ENCODE results near the gene CDK5RAP2. TPM values are rescaled to one million over a fixed set of nuclear protein-coding genes. Genes with fewer than 3 reads are reported as not detected.

The CDK5RAP2 gene
- total and polyA plus RNA-seq, 10 of the 15 experiments (the other 5 are each of a cell fraction or from before 2014, with no cell fraction given): 16.2 to 53.5 (median 34.5) TPM

- no peak for DNase-seq (ENCODE audit: low read depth, low spot score)
- no TSS peak for BruUV-seq (replicated peaks)
- Histone ChIP-seq H4K20me1 (ENCODE audit: control insufficient read depth, insufficient read depth) (no peaks in the 10 kb centered on the region), H3K27me3 (replicated peaks in 1 of 2; ENCODE audit: control insufficient read depth in 2 of 2, insufficient read depth in 2 of 2, low read length in 1 of 2) (no peaks in the 10 kb centered on the region), H3K36me3 (ENCODE audit: control insufficient read depth in 2 of 2, insufficient read depth in 2 of 2, low read length in 1 of 2) (no peaks in the 10 kb centered on the region), H2AFZ (ENCODE audit: control insufficient read depth, low read depth, low read length) (no peak overlapping the region), H3K9ac (ENCODE audit: control insufficient read depth, insufficient read depth, low read length) (no peak overlapping the region), H3K79me2 (ENCODE audit: control insufficient read depth, insufficient read depth, low read length) (no peaks in the 10 kb centered on the region), H3K27ac (ENCODE audit: control insufficient read depth, insufficient read depth) (no peak overlapping the region), H3K4me2 (ENCODE audit: control insufficient read depth, insufficient read depth) (no peak overlapping the region), H3K9me3 (replicated peaks; ENCODE audit: control insufficient read depth, insufficient read depth, low read length) (no peaks in the 10 kb centered on the region; the same call in 2 of the 3 replicates), H3K4me1 (ENCODE audit: control insufficient read depth, insufficient read depth, low read length) (no peaks in the 10 kb centered on the region), H3K4me3 (no peak overlapping the region)
- SMC1A ChIA-PET (ENCODE audit: uncharacterized antibody, unreplicated experiment): no interaction called here
- CTCF ChIA-PET: no interaction called here
- no peak for FAIRE-seq
- in situ Hi-C loops (cut with MboI) (no loop called here), intact Hi-C loops (cut with micrococcal nuclease; ENCODE audit: unreplicated experiment) (no loop called here)
- WGBS (ENCODE audit: insufficient coverage, insufficient replicate concordance, low lambda C conversion rate, missing lambda C conversion rate): 17% methylated on average over 1 of the region's 1 CpG
- RAD21 ChIA-PET (ENCODE audit: unreplicated experiment): no interaction called here
- TF ChIP-seq, protein P1, sequence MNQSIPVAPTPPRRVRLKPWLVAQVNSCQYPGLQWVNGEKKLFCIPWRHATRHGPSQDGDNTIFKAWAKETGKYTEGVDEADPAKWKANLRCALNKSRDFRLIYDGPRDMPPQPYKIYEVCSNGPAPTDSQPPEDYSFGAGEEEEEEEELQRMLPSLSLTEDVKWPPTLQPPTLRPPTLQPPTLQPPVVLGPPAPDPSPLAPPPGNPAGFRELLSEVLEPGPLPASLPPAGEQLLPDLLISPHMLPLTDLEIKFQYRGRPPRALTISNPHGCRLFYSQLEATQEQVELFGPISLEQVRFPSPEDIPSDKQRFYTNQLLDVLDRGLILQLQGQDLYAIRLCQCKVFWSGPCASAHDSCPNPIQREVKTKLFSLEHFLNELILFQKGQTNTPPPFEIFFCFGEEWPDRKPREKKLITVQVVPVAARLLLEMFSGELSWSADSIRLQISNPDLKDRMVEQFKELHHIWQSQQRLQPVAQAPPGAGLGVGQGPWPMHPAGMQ (IDR thresholded peaks at IDR 0.05; ENCODE audit: borderline replicate concordance): no peak
- TF ChIP-seq CBX3 (IDR thresholded peaks at IDR 0.05; ENCODE audit: borderline replicate concordance, low read depth) (no peak), JUNB (IDR thresholded peaks at IDR 0.05) (no peak), LARP7 (IDR thresholded peaks at IDR 0.05) (no peak), TAF1 (IDR thresholded peaks at IDR 0.05; ENCODE audit: borderline replicate concordance, low read depth, low read length) (no peak), RAD21 (IDR thresholded peaks at IDR 0.05; ENCODE audit: insufficient read depth, low read depth, low read length) (no peak), EZH2 (IDR thresholded peaks at IDR 0.05; ENCODE audit: borderline replicate concordance, control insufficient read depth, low read depth, low read length) (no peak), NR2F1 (conservative IDR thresholded peaks at IDR 0.05) (no peak), POLR2A (IDR thresholded peaks at IDR 0.05; ENCODE audit: low read depth, low read length) (no peak)
- POLR2A ChIA-PET: no interaction called here
- ATAC-seq: no peak
These were observed 205.7 kb downstream of the CDK5RAP2 start for GRCh38 chr9:120374239-120374638.
